NCI-H524 (cell line): ENCODE data around the gene C15orf39.
"Not testable (repeated sequence)": the region's sequence is repeated elsewhere in the genome, so short reads cannot be mapped to it uniquely, and the experiment has no call there.

ENCODE experiments used
- DNase-seq, 2 experiments: peaks; one replicate each; lab custom pipeline; 2025; lab: John Stamatoyannopoulos, UW

The C15orf39 gene

DNA sequence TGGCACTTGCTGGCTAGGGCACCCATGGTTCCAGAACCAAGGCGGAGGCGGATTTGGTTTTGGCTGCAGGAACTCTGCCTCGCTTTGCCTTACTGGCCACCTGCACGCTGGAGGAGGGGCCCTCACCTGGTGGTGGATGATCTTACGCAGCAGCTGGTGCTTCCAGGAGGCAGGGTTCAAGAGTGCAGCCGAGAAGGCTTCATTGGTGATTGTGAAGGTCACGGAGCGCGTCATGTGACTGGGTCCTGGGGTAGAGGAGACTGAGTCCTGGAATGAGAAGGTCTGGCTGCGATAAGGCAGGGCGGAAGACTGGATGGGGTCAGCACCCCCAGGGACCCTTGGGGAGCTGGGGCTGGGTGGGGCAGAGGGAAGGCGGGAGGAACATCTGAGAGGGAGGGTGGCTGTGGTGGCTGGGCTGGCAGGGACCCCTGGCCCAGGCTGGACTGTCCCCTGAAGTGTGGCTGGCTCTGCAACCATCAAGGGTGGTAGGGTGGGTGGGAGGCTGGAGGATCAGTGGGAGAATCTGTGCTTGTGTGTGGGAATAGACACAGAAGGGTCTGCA lies 30.7 kb downstream of the C15orf39 start:
- DNase-seq, result no peak

GRCh38 chr15:75232826-75233503 lies 31.3 kb downstream of the C15orf39 start:
- no peak for DNase-seq

DNA sequence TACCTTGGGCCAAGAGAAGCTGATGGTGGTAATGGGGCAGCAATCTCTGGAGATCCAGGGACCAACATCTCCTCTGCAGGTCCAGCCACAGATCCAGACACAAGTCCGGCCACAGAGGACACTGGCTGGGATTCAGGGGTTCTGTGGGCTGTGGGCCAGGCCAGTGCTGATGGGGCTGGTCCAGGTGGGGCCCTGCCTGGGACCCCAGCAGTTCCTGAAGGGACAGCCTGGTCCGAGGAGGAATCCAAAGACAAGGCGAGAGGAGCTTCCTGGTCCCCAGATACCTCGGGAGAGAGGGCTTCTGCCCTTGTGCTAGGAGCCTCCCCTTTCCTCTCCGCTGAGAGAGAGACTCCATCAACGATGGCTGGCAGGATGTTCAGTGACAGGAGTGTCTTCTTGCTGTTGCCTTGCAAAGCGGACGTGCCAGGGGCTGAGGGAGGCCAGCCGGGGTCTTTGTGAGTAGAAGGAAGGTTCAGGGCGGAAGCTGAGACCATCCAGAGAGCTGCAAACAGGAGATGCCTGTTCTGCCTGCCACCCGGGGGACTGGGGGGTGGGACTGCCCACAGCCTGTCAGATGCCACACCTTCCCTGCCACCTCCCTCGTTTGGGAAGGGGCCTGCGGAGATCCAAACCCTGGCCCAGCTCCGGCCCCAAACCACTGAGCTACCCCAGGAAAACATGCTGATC lies 32.0 kb downstream of the C15orf39 start:
- DNase-seq, result no peak

- DNase-seq, result no peak
Measured at GRCh38 chr15:75234191-75234810, 32.6 kb downstream of the C15orf39 start.

DNA sequence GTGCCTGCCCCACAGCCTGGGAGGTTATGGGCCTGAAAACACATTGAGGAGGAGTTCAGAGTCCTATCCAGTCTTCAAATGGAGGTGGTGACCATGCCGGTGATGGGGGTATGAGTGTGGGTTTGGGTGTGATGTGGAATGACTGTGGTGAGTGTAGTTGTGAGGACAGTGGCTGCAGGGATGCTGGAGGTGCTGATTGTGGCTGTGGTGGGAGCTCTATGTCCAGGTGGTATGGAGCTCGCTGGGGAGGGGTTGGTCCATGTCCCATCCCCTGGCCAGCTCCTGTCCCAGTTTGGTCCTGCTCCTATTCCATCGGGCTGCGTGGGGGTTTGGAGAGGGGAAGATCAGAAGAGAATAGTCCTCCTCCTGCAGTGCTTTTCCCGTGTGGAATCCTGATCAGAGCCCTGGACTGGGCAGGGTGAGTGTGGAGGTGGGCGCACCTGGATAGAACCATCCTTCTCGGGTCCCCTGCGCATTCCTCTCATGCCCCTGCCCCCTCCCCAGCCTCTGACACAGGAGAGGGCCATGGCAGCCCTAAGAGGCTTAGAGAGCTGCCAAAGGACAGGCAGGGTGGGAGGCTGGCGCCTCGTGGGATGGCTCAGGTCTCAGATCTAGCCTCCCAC lies 33.5 kb downstream of the C15orf39 start:
- DNase-seq, result no peak

DNA sequence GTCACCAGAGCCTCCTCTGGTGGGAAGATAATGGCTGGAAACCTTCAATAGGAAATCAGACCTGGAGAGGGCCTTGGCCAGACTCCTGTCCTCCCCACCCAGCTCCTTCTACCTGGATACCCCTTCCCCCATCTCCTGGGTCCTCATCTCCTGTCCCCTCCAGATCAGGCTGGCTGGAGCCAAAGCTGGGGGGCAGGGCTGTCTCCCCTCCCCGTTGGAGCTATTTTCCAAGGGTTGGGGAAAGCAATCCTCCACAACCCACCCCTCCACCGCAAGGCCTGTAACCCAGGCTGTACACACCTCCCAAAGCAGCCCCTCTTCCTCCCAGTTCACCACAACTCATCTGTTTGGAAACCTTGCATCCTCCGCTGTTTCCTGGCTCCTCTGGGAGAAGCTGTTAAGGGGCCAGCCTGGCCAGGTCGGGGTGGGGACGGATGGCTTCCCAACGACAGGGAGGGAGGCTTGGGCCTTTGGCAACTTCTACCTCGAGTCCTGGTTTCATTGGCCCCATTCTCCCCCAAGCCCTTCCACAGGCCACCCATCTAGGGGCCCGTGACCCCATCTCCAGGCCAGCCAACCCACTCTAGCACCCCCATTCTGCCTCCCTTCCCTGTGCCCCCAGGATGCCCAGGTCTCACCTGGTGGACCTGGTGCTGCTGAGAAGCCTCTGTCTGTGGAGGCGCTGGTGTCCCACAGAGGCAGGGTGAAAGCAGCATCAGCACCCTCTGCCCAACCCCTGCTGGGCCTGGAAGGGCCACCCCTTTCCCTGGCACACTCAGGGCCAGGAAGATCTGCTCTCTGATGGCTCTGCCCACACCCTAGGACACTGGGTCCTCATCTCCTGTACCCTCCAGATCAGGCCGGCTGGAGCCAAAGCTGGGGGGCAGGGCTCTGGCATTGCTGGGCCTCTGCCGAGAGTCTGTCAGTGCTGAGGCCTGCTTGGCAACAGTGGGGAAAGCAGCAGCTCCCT lies 34.4 kb downstream of the C15orf39 start:
- DNase-seq, result no peak

- no peak for DNase-seq
Measured at GRCh38 chr15:75237316-75237982, 35.8 kb downstream of the C15orf39 start.

DNA sequence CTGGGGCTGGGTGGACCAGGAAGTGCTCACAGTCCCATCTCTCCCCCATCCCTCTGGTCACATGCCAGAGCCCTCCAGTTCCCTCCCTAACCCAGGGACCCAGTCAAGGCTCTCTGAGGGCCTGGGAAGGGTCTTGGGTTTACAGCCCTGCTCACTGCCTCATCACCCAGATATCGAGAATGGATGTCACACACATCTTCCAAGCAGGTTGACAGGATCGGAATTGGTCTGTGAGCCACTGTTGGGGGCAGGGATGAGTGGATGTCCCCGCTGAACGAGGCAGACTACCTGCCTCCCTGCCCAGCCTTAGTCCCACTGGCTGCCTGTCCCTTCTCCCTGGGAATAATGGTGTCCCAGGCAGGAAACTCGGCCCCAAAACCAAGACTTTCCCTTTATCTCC lies 36.5 kb downstream of the C15orf39 start:
- no peak for DNase-seq

GRCh38 chr15:75245741-75246140 lies 44.1 kb downstream of the C15orf39 start:
- not testable (repeated sequence) for DNase-seq

GRCh38 chr15:75248991-75249390 lies 47.3 kb downstream of the C15orf39 start:
- DNase-seq, result not testable (repeated sequence)

GRCh38 chr15:75249726-75250125 lies 48.0 kb downstream of the C15orf39 start:
- no peak for DNase-seq

DNA sequence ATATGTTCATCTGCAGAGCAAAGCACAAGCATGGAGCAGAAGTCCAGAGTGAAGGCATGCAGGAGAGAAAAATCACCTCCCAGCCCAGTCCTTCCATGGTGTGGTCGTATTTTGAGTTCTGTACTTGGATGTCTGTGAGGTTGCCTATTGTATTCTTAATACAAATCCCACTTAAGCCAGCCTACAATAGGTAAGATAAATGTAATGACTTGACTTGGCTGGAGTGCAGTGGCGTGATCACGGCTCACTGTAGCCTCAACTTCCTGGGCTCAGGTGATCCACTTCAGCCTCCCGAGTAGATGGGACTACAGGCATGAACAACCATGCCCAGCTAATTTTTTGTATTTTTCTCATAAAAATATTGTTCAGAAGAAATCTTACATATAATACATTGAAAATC lies 49.7 kb downstream of the C15orf39 start:
- not testable (repeated sequence) for DNase-seq

DNA sequence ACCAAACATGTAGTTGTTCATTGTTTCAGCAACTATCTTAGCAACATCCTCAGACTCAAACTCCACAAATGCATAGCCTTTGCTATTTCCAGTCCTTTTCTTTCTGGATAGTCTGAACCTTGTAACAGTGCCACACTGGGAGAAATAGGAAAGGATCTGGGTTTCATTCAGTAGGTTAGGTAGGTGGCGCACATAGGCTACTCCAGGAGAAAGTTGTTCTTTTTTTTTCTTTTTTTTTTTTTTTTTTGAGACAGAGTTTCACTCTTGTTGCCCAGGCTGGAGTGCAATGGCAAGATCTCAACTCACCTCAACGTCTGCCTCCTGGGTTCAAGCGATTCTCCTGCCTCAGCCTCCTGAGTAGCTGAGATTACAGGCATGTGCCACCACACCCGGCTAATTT lies 50.6 kb downstream of the C15orf39 start:
- not testable (repeated sequence) for DNase-seq

DNA sequence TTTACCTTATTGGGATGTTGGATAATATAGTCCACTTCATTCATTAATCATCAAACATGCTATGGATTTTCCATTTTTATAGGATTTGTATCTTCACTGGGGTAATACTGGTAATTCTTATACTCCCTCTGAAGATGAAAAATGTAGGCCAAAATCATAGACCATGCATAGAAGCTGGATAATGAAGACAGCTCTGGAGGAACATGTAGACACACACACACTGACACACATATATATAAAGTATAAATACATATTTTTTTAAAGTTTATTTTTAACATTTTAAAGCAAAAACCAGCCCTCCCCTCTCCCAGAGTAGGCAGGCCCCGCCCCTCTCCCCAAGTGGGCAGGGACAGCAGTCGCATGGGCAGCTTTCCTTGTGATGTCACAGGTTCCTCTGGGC lies 56.4 kb downstream of the C15orf39 start, which contains the start of gene GOLGA6C:
Gene GOLGA6C, plus strand, starts transcription at position 301 of the 400 bp plus-strand sequence. CDS start 265 bp downstream, outside the sequence.
- DNase-seq, result not testable (repeated sequence)

- not testable (repeated sequence) for DNase-seq
Measured at GRCh38 chr15:75258620-75259343, 57.1 kb downstream of the C15orf39 start.

DNA sequence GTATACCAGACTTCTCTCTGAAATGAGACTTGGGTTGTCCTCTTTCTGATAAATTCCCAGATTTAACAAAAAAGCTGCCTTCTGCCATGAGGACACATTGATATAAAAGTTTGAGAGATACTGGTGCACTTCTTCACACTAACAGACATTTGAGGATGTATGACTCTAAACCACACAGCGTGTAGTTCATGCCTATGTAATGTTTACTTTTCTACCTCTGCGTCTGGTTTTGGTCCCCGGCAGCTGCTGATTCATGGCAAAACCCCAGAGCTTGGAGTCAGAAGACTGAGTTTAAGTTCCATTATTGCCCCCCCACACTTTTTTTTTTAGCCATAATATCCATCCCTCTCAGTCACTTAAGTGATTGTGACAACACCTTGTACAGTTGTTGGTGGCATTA lies 58.2 kb downstream of the C15orf39 start:
- DNase-seq, result not testable (repeated sequence)
